Transverse colon (tissue), 4 donors: ENCODE results near the gene KCNV2.

Experiments
- EP300 ChIP-seq: sonication (generic); formaldehyde crosslinking; IDR thresholded peaks from one replicate; pipeline ENCODE4 v1.6.1; 2017; ENCODE audit warnings: antibody characterized with exemption, low read depth
- POLR2A ChIP-seq: fragments of 450-650 bp; IDR thresholded peaks from one replicate; pipeline ENCODE4 v1.6.1; 2016; ENCODE audit warnings: antibody characterized with exemption, mild to moderate bottlenecking, moderate library complexity
- POLR2AphosphoS5 ChIP-seq, 3 donors: sonication (generic); formaldehyde crosslinking; IDR thresholded peaks; one replicate each; pipeline ENCODE4 v1.6.1; 2016; ENCODE audit warnings: antibody characterized with exemption in 3 of 3
- TF ChIP-seq, protein P1 (sequence below), 5 experiments: fragments of 200-600 bp in 3 of 5; fragments of 450-650 bp in 2 of 5; sonication (generic) in 3 of 5; IDR thresholded peaks; 1 replicate in 2 of 5; 2 replicates in 3 of 5; pipeline ENCODE4 v1.5.1; 2016 to 2017; ENCODE audit warnings: antibody characterized with exemption in 5 of 5, inconsistent platforms in 3 of 5, mild to moderate bottlenecking in 2 of 5, moderate library complexity in 1 of 5

DNA sequence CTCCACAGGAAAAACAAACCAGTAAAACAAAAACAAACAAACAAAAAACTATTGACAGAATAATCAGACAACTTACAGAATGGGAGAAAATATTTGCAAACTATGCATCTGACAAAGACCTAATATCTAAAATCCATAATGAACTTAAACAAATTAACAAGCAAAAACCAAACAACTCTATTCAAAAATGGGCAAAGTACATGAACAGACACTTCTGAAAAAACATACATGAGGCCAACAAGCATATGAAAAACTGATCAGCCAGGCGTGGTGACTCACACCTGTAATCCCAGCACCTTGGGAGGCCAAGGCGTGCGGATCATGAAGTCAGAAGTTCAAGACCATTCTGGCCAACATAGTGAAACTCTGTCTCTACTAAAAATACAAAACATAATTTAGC, 60.1 kb downstream of the KCNV2 start:
- TF ChIP-seq, protein P1, sequence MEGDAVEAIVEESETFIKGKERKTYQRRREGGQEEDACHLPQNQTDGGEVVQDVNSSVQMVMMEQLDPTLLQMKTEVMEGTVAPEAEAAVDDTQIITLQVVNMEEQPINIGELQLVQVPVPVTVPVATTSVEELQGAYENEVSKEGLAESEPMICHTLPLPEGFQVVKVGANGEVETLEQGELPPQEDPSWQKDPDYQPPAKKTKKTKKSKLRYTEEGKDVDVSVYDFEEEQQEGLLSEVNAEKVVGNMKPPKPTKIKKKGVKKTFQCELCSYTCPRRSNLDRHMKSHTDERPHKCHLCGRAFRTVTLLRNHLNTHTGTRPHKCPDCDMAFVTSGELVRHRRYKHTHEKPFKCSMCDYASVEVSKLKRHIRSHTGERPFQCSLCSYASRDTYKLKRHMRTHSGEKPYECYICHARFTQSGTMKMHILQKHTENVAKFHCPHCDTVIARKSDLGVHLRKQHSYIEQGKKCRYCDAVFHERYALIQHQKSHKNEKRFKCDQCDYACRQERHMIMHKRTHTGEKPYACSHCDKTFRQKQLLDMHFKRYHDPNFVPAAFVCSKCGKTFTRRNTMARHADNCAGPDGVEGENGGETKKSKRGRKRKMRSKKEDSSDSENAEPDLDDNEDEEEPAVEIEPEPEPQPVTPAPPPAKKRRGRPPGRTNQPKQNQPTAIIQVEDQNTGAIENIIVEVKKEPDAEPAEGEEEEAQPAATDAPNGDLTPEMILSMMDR (IDR thresholded peaks at IDR 0.05), result no peak
- no peak for TF ChIP-seq POLR2AphosphoS5 (IDR thresholded peaks at IDR 0.05)
- no peak for TF ChIP-seq EP300
- no peak for TF ChIP-seq POLR2A
